ENCODE results near the gene XYLT1.

The XYLT1 gene

GRCh38 chr16:17357307-17358062 is 113.3 kb downstream of the XYLT1 start:
- DNase-seq (ENCODE audit: low read depth), result no peak

DNA sequence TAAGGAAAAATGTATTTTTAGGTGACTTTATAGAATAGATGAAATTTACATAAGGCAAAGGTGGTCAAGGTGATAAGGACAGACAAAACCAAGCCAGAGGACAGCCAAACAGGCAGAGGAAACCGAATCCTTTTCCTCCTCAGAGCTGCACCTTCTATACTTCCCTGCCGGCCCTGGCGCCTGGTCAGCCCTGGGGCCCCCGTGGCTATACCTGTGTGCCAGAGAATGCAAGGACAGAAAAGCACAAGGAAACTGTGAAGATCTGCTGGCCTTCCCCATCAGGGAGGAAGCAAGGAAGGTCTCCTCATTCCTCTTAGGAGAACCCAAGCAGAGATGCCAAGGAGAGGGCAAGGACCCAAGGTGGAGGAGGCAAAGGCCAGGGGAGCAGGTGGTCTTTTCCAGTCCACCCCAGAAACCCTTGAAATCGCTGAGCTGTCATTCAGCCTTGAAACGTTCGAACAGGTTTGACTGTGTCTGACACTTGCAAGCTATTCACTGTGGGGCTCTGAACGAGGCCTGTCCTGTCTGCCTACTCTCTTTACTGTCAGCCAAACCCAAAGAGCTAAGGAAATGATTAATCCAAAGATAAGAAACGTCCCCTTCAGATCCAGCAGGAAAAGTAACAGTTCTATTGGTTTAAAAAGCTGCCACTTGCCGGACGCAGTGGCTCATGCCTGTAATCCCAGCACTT is 114.4 kb downstream of the XYLT1 start:
- DNase-seq (ENCODE audit: low read depth), result no peak

- DNase-seq (ENCODE audit: low read depth), result no peak
These were observed 116.1 kb downstream of the XYLT1 start for GRCh38 chr16:17354685-17355084.

DNA sequence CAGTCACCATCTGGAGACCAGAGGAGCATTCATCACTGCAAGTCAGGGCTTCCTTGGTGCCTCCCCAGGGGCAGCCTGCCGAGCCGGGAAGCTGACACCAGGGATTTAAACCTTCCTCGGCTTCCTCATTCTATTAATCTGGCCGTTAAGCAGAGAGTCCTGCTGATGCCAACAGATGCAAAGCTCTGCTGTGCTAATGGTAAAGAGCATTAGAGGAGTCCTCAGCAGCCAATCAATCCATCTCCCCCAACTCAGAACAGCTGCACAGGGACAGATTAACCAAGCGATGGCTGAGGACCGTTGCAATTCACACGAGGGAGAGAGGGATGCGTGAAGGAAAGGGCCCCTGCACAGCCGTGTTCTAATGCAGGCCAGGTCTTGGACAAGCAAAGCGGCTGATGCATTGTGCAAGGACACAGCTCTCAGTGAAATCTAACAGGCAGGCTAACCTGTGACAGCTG is 116.6 kb downstream of the XYLT1 start:
- DNase-seq (ENCODE audit: low read depth), result no peak

GRCh38 chr16:17353561-17353960 is 117.2 kb downstream of the XYLT1 start:
- no peak for DNase-seq (ENCODE audit: low read depth)

- no peak for DNase-seq (ENCODE audit: low read depth)
These were observed 119.2 kb downstream of the XYLT1 start for GRCh38 chr16:17351441-17352035.

DNA sequence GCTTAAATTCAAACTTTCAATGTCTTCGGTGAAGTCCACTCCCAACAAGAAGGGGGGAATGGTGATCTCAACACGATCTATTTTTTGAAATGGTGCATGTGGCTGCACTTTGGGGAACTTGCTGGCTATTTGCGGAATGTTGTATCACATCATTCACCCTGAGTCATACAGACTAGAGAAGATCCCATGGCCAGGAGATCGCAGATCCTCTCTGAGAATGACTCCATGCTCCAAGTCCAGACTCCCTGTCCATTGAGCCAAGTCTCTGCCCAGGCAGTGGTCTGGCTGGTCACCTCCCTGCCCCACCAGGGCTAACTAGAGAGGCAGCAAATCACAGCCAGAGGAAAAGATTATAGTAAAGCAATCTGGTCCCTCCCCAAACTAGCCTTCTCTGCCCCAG is 120.6 kb downstream of the XYLT1 start:
- DNase-seq (ENCODE audit: low read depth), result no peak

- no peak for DNase-seq (ENCODE audit: low read depth)
These were observed 121.9 kb downstream of the XYLT1 start for GRCh38 chr16:17348826-17349225.

GRCh38 chr16:17348042-17348783 is 122.5 kb downstream of the XYLT1 start:
- DNase-seq (ENCODE audit: low read depth), result no peak

- no peak for DNase-seq (ENCODE audit: low read depth)
These were observed 123.1 kb downstream of the XYLT1 start for GRCh38 chr16:17347624-17348023.

DNA sequence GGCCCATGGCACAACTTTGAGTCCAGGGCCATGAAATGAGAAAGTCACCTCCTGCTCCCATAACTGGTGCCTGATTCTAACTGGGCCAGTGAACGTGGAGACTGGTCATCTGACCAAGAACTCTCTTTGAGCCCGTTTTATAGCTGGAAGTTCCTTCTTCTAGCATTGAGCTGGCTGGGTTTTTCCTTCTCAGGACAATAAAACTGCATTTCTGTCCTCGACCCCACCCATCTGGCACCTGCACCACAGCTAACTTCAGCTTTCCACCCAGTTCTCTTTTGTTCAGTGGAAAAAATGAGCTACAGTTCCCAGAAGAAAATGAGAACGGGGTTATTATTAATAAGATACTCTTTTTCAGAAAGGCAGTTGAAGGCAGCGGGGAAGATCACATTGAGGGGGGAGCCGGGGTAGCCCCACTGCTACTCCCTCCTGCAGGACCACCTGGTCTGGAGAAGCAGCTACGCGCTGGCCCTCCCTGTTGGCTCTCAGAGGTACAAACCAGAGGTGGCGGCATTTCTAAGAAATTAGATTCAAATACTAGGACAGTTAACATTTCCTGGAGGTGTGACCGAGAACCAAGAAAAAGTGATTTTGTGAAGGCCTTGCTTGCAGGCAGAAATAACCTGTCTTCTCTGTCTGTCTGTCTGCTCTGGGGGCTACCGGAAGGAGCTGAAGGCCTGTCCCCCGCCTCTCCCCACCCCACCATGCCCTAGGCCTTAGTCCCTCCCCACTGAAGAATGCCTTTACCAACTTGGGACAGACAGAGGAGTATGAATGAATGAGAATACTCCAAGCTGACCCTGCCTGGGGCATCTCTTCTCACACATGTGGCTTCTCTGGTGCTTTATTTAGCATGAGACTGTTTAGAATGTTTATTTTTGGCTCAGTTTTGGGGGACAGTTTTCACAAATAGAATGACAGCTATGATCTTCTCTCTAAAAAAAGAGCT is 123.9 kb downstream of the XYLT1 start:
- no peak for DNase-seq (ENCODE audit: low read depth)

DNA sequence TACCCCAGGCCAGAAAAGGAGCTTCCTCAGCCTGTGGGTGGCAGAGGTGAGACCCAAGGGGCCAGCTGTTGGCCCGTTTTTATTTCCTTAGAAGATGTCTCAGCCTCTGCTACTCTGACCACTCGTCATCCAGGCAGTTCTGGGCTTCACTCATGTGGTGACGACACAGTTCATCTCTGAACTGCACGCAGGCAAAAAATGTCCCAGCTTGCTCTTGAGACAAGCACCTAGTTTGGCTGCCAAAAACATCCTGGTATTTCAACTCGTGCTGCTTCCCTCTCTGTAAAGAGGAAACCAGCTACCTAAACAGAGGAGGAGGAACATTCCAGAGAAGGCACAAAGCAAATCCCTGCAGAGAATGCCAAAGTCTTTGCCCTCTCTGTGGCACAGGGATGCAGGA is 125.7 kb downstream of the XYLT1 start:
- DNase-seq (ENCODE audit: low read depth), result no peak

DNA sequence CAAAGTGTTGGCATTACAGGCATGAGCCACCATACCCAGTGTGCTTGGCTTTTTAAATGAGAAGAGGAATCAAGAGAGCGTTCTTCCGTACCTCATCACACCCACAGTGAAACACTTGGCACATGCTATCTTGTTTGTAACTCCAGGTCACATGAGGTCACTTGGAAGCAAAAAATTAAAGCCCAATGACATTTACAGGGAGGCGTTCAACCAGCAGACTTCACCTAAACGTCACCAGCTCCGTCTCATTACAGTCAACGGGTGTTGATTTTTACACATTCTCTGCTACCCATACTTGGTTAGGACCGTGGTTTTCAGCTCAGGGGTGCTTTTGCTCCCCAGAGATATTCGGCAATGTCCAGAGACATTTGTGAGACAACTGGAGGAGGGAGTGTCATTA is 127.0 kb downstream of the XYLT1 start:
- DNase-seq (ENCODE audit: low read depth), result no peak

- DNase-seq (ENCODE audit: low read depth), result no peak
These were observed 127.7 kb downstream of the XYLT1 start for GRCh38 chr16:17343028-17343427.

- DNase-seq (ENCODE audit: low read depth), result no peak
These were observed 128.7 kb downstream of the XYLT1 start for GRCh38 chr16:17342031-17342430.

DNA sequence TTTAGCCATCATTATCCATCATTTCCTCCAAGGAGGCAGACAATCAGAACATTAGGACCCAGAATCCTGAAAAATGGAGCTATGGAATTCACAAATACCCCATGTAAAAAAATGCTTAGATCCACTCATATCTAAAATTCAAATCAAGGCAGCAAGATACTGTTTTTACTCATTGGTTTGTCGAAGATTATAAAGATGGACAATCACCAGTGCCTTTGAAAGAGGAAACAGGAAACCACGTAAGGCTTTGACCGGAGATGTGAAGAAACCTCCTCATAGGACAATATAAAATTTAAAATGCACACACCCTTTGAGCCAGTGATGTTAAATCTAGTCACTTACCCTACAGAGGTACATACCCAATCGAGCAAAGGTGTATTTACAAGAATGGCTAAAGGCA is 130.0 kb downstream of the XYLT1 start:
- DNase-seq (ENCODE audit: low read depth), result no peak

- DNase-seq (ENCODE audit: low read depth), result no peak
These were observed 130.8 kb downstream of the XYLT1 start for GRCh38 chr16:17339764-17340541.

DNA sequence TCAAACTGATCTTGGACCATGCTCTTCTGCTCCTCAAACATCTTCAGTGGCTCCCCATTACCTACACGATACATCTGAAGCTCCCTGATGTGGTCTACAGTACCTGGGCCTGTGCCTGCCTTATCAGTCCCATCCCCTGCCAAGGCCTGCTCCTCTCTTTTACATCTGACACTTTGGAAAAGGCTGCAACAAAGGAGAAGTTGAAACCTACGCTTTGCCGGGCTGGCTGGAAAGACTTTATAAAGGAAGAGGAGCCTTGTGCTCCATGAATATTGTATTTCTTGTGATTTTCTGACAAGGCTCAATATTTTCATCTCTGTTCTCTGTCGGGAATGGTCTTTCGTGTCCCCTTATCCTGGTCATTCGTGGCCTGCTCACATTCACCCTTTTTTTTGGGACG is 132.5 kb downstream of the XYLT1 start:
- no peak for DNase-seq (ENCODE audit: low read depth)

- no peak for DNase-seq (ENCODE audit: low read depth)
These were observed 134.2 kb downstream of the XYLT1 start for GRCh38 chr16:17336530-17336900.

DNA sequence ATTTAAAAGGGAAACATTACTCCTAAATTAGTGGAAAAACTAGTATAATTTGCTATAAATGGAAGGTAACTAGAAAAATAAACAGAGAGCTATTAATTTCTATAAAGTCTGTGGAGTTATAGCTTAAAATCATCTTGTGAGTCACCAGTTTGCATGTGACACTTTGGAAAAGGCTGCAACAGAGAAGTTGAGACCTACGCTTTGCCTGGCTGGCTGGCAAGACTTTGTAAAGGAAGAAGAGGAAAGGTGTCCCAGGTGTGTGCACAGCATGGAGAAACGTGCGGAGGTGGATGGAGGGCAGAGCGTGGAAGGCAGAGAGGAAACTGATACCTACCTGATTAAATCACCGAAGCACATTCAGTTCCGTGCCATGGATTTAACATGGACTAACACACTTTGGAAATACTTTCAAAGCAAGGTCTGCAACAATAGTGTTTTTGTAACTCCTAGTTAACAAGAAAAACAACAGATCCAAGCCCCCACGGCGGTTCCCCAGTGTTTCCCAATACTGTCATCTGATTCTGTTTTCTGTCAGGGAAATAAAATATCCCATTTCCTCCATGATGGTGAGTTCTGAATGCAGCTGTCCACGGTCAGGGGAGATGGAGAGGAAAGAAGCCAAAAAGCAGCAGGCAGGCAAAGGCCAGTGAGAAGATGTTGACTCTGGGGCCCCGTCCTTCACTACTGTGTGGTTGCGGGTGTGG is 134.8 kb downstream of the XYLT1 start:
- DNase-seq (ENCODE audit: low read depth), result no peak

Data from activated T-cell treated with anti-CD3 and anti-CD28 coated beads for 1 hour (primary cell).